ENCODE measurements around the gene CDHR3.

The CDHR3 gene

DNA sequence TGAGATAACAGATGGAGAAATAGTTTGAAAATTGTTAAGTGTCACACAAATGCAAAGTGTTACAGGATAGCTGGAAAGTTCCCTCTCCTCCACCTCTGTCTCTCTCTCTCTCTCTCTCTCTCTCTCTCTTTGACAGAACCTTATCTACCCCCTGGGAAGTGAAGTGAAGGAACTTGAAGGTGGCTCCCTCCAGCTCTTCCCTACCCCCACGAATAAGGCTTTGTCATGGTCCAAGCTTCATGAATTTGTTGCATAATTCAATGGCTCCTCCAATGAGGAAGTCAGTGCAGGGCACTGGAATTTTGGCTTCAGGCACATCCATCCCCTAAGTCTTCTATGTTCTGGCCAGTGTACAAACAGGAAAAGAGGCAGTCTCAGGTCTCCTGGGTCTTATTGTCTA, 66.4 kb downstream of the CDHR3 start:
- DNase-seq (ENCODE audit: low read depth), result no peak

- DNase-seq (ENCODE audit: low read depth), result no peak
Measured at GRCh38 chr7:106029941-106030340, 66.9 kb downstream of the CDHR3 start.

- DNase-seq (ENCODE audit: low read depth), result no peak
Measured at GRCh38 chr7:106031300-106032035, 68.4 kb downstream of the CDHR3 start.

GRCh38 chr7:106032295-106032694, 69.2 kb downstream of the CDHR3 start:
- no peak for DNase-seq (ENCODE audit: low read depth)

GRCh38 chr7:106033735-106034134, 70.7 kb downstream of the CDHR3 start:
- no peak for DNase-seq (ENCODE audit: low read depth)

DNA sequence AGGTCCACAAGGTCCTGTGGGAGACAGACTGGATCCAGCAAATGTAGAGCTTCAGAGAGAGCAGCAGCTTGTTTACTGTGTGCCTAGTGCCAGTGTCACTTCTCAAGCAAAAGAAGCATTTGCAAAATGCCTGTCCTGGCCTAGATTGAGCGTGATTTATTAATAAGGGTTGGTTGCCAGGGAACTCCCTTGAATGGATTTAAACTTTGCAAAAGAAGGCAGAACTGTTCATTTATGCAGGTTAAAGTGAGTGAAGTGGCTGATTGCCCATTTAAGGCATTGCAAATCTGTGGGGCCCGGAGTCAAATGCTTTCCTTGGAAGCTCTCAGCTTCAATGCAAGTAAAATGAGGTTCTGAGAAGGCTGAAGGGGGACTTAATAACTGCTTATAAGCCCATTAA, 71.3 kb downstream of the CDHR3 start:
- DNase-seq (ENCODE audit: low read depth), result no peak

DNA sequence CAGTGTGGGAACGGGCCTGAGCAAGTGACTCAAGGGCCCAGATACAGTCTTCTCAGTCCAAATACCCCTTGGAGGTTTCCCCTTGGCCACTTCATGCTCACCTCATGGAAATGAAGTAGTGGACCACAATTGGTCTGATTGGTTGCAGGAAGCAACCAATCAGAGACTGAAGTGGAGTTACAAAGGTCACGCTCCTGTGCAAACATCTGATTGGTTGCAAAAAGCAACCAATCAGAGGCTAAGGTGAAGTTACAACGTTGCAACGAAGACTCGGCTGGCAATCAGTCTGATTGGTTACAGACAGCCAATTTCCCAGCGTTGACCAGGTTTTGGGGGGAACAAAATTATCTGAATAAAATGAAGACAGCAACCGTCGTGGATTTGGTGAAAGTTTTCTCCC, 72.5 kb downstream of the CDHR3 start:
- no peak for DNase-seq (ENCODE audit: low read depth)

- no peak for DNase-seq (ENCODE audit: low read depth)
Measured at GRCh38 chr7:106036004-106036403, 72.9 kb downstream of the CDHR3 start.

DNA sequence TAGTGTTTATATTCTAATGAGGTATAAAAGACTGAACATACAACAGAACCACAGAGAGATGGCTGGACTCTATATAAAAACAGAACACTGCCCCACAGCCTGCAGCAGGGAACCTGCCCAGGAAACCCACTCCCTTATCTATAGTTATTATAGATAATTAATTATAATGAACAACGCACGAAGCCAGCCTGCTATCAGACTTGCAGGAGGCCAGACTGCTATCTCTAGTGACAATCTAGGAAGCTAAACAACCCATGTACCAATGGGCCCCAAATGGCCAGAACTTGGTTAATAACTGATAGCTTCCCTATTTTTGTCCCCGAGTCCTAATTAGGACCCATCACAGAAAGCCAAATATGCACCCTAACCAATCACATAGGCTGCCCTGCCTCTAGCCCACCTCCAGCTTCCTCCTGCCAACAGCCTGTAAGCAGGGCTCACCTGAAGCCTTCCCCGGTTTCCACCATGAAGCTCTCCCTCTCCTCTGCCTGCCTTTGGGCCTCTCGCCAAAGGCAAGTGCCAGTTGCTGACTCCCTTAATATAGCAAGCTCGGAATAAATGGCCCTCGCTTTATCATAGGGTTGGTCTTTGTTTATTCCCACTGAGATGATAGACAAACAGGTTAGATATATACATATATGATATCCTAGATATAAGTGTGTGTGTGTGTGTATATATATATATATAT, 74.6 kb downstream of the CDHR3 start:
- no peak for DNase-seq (ENCODE audit: low read depth)

- DNase-seq (ENCODE audit: low read depth), result no peak
Measured at GRCh38 chr7:106038289-106038688, 75.2 kb downstream of the CDHR3 start.

- DNase-seq (ENCODE audit: low read depth), result no peak
Measured at GRCh38 chr7:106038916-106039315, 75.9 kb downstream of the CDHR3 start.

DNA sequence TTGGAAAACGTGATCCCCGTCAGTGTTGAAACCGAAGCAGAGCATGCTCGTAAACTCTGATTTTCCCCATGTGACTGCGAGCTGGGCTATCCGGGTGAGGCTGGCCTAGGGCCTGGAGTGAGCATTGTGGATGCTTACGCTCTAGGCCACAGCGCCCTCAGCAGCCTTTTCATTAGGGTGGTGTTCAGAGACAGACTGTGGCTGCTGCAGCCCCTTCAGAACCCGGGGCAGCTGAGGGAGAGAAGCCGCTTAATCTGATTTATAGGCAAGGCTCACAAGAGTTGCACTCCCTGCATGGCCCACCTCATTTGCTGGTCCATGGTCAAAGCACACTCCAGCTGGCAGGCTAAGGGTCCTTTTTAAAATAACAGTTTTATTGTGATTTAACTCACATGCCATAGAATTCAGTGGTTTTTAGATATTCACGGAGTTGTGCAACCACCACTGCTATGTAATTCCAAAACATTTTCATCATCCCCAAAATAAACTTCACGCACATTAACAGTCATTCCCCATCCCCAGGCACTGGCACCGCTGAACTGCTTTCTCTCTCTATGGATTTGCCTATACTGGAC, 76.5 kb downstream of the CDHR3 start:
- DNase-seq (ENCODE audit: low read depth), result peak; percentile 20

- no peak for DNase-seq (ENCODE audit: low read depth)
Measured at GRCh38 chr7:106041140-106041717, 78.2 kb downstream of the CDHR3 start.

- DNase-seq (ENCODE audit: low read depth), result no peak
Measured at GRCh38 chr7:106042196-106042611, 79.1 kb downstream of the CDHR3 start.

DNA sequence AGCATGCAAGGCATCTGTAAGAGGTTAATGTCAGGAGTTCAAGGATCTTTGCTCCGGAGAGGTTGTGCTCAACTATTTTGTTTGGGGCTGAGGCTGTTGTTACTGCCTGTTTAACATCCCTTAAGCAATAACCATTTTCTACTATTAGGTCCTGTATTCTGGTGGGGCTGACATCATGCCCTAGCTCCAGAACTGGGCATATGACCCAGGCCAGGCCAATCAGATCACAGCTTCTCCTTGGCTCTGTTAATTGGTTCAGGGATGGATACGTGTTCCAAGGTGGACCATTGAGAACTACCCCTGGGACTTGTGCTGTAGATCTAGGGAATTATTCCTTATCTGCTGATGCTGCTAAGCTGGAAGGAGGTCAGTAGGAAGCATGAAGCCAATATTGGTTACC, 82.1 kb downstream of the CDHR3 start:
- no peak for DNase-seq (ENCODE audit: low read depth)

GRCh38 chr7:106045586-106045985, 82.5 kb downstream of the CDHR3 start:
- no peak for DNase-seq (ENCODE audit: low read depth)

DNA sequence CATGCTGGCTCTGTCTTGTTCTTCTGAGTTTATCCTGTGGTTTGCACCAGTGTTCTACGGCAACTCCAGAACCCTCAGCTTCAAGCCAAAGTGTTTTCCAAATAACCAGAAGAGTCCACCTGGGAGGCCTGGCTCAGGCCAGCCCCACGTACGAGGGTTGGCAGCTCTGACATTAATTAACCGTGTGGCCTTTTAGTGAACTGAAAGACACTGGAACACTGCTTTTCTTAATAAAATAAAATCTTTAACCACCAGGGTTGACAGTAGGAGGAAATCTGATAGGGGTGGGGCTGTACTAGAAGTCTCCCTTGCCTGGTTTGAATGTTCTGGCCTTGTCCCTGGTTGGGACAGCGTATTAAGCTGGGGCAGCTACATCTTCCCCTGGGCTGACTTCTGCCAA, 84.1 kb downstream of the CDHR3 start:
- DNase-seq (ENCODE audit: low read depth), result no peak

- DNase-seq (ENCODE audit: low read depth), result no peak
Measured at GRCh38 chr7:106047818-106048705, 85.0 kb downstream of the CDHR3 start.

DNA sequence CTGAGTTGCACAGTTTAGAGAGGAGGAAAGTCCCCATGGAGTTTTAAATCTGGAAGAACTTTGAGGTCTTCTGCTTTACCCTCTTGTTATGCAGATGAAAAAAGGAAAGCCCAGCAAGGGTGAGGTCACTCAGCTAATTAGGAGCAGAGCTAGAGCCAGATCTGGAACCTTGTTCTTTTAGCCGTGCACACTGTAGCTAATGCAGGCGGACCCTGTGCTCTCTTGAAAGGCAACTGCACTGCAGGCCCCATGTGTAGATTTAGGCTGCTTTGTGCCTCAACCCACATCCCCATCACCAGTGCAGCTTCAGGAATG, 85.6 kb downstream of the CDHR3 start:
- DNase-seq (ENCODE audit: low read depth), result no peak

GRCh38 chr7:106049139-106049752, 86.2 kb downstream of the CDHR3 start:
- DNase-seq (ENCODE audit: low read depth), result no peak

GRCh38 chr7:106050002-106050745, 87.1 kb downstream of the CDHR3 start:
- DNase-seq (ENCODE audit: low read depth), result no peak
